22Rv1 (cell line): ENCODE measurements around the gene GYPA.
"Not testable (repeated sequence)": the region's sequence is repeated elsewhere in the genome, so short reads cannot be mapped to it uniquely, and the experiment has no call there.

Experiments used
- H3K27ac ChIP-seq: fragments of 450-650 bp; 2 replicates; pipeline ENCODE4 v1.5.1; 2017
- ZFX ChIP-seq: fragments of 450-650 bp; IDR thresholded peaks from 2 replicates; pipeline ENCODE4 v1.6.1; 2017; ENCODE audit warnings: antibody characterized with exemption, borderline replicate concordance
- TF ChIP-seq, protein P1 (sequence below): fragments of 450-650 bp; IDR thresholded peaks from 2 replicates; pipeline ENCODE4 v1.5.1; 2017; ENCODE audit warnings: mild to moderate bottlenecking

The GYPA gene

DNA sequence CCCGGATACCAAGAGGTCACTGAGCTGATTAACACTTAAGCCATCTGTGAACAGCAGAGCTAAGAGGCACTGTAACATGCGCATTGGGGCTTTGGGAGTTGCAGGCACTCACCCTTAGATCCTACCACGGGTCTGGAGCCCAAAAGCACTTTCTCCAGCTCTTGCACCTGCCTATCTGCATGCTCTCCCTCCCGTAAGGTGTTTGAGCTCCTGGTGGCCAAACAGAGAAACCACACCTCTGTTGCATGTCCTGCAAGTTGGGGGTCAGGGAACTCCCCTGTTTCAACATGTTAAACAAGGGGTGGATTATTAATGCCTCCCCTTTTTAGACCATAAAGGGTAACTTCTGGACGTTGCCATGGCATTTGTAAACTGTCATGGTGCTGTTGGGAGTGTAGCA is 49.8 kb downstream of the GYPA start:
- H3K27ac ChIP-seq = no peak overlapping the region
- TF ChIP-seq, protein P1, sequence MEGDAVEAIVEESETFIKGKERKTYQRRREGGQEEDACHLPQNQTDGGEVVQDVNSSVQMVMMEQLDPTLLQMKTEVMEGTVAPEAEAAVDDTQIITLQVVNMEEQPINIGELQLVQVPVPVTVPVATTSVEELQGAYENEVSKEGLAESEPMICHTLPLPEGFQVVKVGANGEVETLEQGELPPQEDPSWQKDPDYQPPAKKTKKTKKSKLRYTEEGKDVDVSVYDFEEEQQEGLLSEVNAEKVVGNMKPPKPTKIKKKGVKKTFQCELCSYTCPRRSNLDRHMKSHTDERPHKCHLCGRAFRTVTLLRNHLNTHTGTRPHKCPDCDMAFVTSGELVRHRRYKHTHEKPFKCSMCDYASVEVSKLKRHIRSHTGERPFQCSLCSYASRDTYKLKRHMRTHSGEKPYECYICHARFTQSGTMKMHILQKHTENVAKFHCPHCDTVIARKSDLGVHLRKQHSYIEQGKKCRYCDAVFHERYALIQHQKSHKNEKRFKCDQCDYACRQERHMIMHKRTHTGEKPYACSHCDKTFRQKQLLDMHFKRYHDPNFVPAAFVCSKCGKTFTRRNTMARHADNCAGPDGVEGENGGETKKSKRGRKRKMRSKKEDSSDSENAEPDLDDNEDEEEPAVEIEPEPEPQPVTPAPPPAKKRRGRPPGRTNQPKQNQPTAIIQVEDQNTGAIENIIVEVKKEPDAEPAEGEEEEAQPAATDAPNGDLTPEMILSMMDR = no peak
- no peak for TF ChIP-seq ZFX

DNA sequence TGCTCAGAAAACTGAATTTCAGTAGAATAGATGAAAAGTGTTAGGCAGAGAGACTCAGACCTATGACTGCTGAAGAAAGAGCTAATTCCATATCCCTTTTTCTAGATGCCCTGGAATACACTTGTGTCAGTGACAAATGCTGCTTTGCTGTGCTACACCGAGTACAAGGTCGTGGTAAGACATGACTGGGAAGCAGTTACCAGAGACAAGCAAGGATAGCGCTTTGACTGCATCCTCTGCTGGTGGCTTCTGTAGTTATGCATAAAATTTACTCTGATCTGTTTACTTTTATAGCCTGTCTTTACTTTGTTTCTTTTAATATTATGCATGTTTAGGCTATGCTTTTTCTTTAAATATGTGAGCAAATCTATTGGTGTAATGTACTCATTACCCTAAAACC is 58.5 kb downstream of the GYPA start:
- not testable (repeated sequence) for H3K27ac ChIP-seq

DNA sequence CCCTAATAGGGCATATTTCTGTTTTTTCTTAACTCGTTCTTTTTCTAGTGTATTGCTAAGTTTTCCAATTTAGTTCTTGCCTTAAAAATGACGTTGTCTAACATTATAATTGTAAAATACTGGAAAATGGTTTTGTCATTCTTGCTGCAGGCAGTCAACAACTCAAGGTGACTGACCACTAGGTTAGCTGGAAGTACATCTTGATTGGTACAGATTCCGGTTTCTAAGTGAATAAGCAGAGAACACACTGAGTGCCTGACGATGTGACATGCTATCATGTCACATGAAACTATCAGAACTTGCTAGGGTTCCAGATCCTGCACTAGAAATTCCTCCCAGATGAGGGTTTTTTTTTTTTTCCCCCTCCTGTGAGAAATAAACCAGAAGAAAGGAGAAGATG is 60.4 kb downstream of the GYPA start:
- H3K27ac ChIP-seq = not testable (repeated sequence)

DNA sequence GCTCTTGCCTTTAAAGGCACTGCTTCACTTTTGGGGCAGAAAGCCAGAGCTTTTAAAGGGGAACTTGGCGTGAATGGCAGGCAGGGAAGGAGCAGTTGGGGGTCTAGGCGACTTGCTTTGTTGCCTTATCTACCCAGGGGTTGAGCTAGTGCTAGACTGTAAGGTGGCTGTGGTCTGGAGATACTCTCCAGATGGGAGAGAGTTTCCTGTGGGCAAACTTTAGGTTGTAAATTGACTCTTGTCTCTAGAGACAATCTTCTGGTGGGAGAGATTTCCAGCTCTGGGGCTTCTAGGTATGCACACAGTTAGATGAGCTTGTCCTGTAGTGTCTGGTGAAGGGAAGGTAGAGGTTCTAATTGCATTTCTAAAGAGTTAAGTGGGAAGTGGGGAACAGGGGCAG is 61.8 kb downstream of the GYPA start:
- H3K27ac ChIP-seq = not testable (repeated sequence)

DNA sequence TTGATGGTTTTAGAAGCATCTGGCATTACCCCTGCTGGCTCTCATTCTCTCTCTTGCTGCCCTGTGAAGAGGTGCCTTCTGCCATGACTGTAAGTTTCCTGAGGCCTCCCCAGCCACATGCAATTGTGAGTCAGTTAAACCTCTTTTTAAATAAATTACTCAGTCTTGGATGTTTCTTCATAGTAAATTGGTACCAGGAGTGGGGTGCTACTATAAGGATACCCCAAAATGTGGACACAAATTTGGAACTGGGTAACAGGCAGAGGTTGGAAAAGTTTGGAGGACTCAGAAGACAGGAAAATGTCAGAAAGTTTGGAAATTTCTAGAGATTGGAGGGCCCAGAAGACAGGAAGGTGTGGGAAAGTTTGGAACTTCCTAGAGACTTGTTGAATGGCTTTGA is 79.0 kb downstream of the GYPA start:
- H3K27ac ChIP-seq = not testable (repeated sequence)

DNA sequence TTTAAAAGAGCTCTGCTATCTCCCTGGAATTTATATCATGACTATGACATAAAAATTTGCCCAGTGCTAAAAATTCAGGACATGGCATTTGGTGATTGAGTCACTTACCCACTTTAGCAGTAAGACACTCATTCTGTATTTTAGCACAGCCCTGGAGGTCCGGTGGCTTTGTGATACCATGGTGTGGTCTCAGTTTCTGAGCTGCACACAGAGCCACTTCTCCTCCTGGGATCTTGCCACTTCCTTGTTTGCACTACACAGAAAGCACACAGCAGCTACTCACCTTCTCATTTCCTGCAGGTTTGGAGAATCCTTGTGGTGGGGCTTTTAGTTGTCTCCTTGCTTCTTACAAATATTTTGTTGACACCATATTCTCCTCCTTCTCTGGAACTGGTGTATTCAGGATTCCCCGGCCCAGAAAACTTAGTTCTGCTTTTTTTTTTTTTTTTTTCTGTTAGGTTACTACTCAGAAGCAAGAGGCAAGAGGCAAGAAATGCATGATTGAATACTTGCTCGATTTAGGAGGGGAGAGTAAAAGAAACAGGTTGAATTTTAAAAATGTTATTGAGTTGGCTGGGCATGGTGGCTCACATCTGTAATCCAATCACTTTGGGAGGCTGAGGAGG is 80.2 kb downstream of the GYPA start:
- H3K27ac ChIP-seq = not testable (repeated sequence)
